IPS-15b (cell line): Measurements from ENCODE around the gene ZHX3.

Experiments used
- H3K27me3 ChIP-seq: one replicate; pipeline ENCODE4 v1.6.1; 2013; ENCODE audit warnings: low read length; ENCODE audit not compliant: control insufficient read depth, insufficient read depth
- H3K36me3 ChIP-seq: one replicate; pipeline ENCODE4 v1.6.1; 2013; ENCODE audit warnings: low read length; ENCODE audit not compliant: control insufficient read depth, insufficient read depth
- H3K4me1 ChIP-seq: one replicate; pipeline ENCODE4 v1.6.1; 2013; ENCODE audit warnings: mild to moderate bottlenecking, low read length; ENCODE audit not compliant: control insufficient read depth, insufficient read depth
- H3K4me3 ChIP-seq: one replicate; pipeline ENCODE4 v1.5.1; 2013; ENCODE audit warnings: low read depth, low read length
- H3K9ac ChIP-seq: one replicate; pipeline ENCODE4 v1.6.1; 2013; ENCODE audit warnings: low read depth, mild to moderate bottlenecking, low read length
- H3K9me3 ChIP-seq: one replicate; pipeline ENCODE4 v1.6.1; 2013; ENCODE audit warnings: mild to moderate bottlenecking, low read length; ENCODE audit not compliant: control insufficient read depth, insufficient read depth

The ZHX3 gene

GRCh38 chr20:41176711-41177552 is 140.6 kb downstream of the ZHX3 start:
- Histone ChIP-seq H3K9me3 (no peaks in the 10 kb centered on the region), H3K9ac (no peak overlapping the region)

GRCh38 chr20:41175727-41176330 is 141.7 kb downstream of the ZHX3 start:
- no peaks in the 10 kb centered on the region for H3K9me3 ChIP-seq
- H3K9ac ChIP-seq = no peak overlapping the region
- H3K4me3 ChIP-seq = no peak overlapping the region
- H3K27me3 ChIP-seq = no peaks in the 10 kb centered on the region
- H3K4me1 ChIP-seq = peaks cover 2% of the 10 kb centered on the region
- H3K36me3 ChIP-seq = peaks cover 48% of the 10 kb centered on the region

More at GRCh38 chr20:41176711-41177552, 140.6 kb downstream of the ZHX3 start:
- Histone ChIP-seq H3K4me3 (no peak overlapping the region), H3K36me3 (peaks cover 42% of the 10 kb centered on the region), H3K4me1 (peaks cover 2% of the 10 kb centered on the region), H3K27me3 (no peaks in the 10 kb centered on the region)

GRCh38 chr20:41175201-41175651 is 142.3 kb downstream of the ZHX3 start:
- no peaks in the 10 kb centered on the region for H3K9me3 ChIP-seq
- H3K4me1 ChIP-seq = peaks cover 2% of the 10 kb centered on the region
- peaks cover 54% of the 10 kb centered on the region for H3K36me3 ChIP-seq
- no peaks in the 10 kb centered on the region for H3K27me3 ChIP-seq
- H3K4me3 ChIP-seq = no peak overlapping the region
- no peak overlapping the region for H3K9ac ChIP-seq

GRCh38 chr20:41174782-41175181 is 142.7 kb downstream of the ZHX3 start:
- Histone ChIP-seq H3K27me3 (no peaks in the 10 kb centered on the region), H3K9ac (no peak overlapping the region), H3K9me3 (no peaks in the 10 kb centered on the region), H3K4me3 (no peak overlapping the region), H3K4me1 (peaks cover 2% of the 10 kb centered on the region), H3K36me3 (peaks cover 58% of the 10 kb centered on the region)

GRCh38 chr20:41174373-41174772 is 143.2 kb downstream of the ZHX3 start:
- no peak overlapping the region for H3K4me3 ChIP-seq
- peaks cover 63% of the 10 kb centered on the region for H3K36me3 ChIP-seq
- no peaks in the 10 kb centered on the region for H3K27me3 ChIP-seq
- H3K4me1 ChIP-seq = peaks cover 2% of the 10 kb centered on the region
- H3K9me3 ChIP-seq = no peaks in the 10 kb centered on the region
- H3K9ac ChIP-seq = no peak overlapping the region

DNA sequence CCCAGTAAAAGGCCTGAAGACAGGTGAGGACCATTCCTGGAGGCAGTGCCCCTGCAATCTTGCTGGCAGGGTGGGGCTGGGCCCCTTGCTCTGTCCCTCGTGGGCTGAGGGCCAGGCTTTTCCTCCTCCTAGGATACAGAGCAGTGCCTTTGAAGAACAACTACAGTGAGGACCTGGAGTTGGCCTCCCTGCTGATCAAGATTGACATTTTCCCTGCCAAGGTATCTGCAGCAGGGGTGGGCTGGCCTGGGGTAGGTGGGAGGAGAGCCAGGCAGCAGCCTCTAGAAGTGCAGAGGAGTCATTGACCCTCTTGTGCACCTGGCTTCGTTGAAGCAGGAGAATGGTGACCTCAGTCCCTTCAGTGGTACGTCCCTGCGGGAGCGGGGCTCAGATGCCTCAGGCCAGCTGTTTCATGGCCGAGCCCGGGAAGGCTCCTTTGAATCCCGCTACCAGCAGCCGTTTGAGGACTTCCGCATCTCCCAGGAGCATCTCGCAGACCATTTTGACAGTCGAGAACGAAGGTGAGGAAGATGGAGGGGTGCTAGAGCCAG is 143.7 kb downstream of the ZHX3 start:
- H3K4me1 ChIP-seq = peaks cover 2% of the 10 kb centered on the region
- H3K9ac ChIP-seq = no peak overlapping the region
- H3K4me3 ChIP-seq = no peak overlapping the region
- H3K27me3 ChIP-seq = no peaks in the 10 kb centered on the region
- H3K36me3 ChIP-seq = peaks cover 68% of the 10 kb centered on the region
- H3K9me3 ChIP-seq = no peaks in the 10 kb centered on the region

- Histone ChIP-seq H3K4me1 (peaks cover 2% of the 10 kb centered on the region), H3K36me3 (peaks cover 74% of the 10 kb centered on the region), H3K9me3 (no peaks in the 10 kb centered on the region), H3K27me3 (no peaks in the 10 kb centered on the region), H3K4me3 (no peak overlapping the region), H3K9ac (no peak overlapping the region)
Observed at GRCh38 chr20:41173161-41173721, 144.3 kb downstream of the ZHX3 start.

DNA sequence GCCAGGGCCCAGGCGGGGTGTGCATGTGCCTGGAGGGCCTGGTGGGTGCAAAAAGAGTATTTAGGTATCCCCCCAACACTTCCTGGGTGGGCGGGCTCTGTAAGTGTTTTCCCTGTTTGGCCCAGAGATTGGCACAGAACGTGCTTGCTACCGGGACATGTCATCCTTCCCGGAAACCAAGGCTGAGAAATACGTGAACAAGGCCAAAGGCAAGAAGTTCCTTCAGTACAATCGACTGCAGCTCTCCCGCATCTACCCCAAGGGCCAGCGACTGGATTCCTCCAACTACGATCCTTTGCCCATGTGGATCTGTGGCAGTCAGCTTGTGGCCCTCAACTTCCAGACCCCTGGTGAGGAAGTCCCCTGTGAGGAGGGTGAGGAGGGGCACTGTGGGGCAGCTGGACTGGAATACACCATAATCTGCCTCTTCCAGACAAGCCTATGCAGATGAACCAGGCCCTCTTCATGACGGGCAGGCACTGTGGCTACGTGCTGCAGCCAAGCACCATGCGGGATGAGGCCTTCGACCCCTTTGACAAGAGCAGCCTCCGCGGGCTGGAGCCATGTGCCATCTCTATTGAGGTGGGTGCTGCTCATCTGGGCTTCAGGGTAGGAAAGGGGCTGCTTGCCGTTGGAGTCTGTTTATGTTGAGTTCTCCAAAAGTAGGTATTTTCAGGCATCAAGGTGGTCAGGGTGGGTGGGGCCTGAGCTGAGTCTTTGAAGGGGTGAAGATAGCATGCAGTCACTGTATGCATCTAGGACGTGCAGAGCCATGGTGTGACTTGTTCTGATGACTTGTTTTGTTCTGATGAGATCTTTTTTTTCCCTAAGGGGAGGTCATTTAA is 145.0 kb downstream of the ZHX3 start:
- no peak overlapping the region for H3K4me3 ChIP-seq
- H3K9ac ChIP-seq = no peak overlapping the region
- no peaks in the 10 kb centered on the region for H3K27me3 ChIP-seq
- no peaks in the 10 kb centered on the region for H3K9me3 ChIP-seq
- H3K36me3 ChIP-seq = peaks cover 79% of the 10 kb centered on the region
- no peaks in the 10 kb centered on the region for H3K4me1 ChIP-seq

- Histone ChIP-seq H3K9ac (no peak overlapping the region), H3K27me3 (no peaks in the 10 kb centered on the region), H3K9me3 (no peaks in the 10 kb centered on the region), H3K36me3 (peaks cover 82% of the 10 kb centered on the region), H3K4me3 (no peak overlapping the region), H3K4me1 (no peaks in the 10 kb centered on the region)
Observed at GRCh38 chr20:41171736-41172295, 145.7 kb downstream of the ZHX3 start.

DNA sequence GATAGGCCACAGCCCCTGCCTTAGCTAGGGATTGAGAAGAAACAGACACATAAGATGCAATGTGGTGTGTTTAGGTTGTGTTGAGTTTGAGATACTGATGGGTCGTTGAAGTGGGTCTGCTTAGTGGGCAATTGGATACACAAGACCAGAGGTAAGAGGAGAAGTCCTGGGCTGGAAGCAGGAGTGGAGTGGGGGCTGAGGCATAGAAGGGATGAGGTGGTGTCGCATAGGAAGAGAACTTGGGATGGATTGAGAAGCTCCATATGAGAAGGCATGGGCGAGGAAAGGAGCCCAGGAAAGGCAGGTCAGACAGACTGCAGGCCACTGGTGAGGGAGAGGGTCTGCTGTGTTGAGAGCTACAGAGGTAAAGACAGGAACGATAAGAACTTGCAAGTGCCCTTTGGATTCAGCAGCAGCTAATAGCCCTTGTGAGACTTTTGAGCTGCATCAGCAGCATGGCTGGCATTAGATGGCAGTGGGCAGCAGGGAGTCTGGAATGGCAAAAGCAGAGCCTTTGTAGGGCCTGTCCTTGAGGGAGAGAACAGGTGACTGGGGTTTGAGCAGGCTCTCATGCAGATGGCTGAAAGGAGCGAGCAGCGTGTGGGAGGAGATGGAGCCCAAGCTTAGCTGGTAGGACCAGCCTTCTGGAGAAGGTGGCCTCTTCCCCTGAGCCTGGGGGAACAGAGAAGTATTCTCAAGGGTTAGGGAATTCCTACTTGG is 147.0 kb downstream of the ZHX3 start:
- H3K36me3 ChIP-seq = peaks cover 91% of the 10 kb centered on the region
- no peak overlapping the region for H3K9ac ChIP-seq
- H3K4me1 ChIP-seq = no peaks in the 10 kb centered on the region
- no peaks in the 10 kb centered on the region for H3K9me3 ChIP-seq
- H3K4me3 ChIP-seq = no peak overlapping the region
- no peaks in the 10 kb centered on the region for H3K27me3 ChIP-seq
